GM18499 (cell line): ENCODE data around the gene FTO.

ENCODE experiments used
- ATAC-seq: cut with Tn5 transposase; IDR thresholded peaks from one replicate; pipeline ENCODE4 v1.9.1; 2021; ENCODE audit warnings: moderate number of reproducible peaks; ENCODE audit not compliant: insufficient read depth, unreplicated experiment

Gene FTO

DNA sequence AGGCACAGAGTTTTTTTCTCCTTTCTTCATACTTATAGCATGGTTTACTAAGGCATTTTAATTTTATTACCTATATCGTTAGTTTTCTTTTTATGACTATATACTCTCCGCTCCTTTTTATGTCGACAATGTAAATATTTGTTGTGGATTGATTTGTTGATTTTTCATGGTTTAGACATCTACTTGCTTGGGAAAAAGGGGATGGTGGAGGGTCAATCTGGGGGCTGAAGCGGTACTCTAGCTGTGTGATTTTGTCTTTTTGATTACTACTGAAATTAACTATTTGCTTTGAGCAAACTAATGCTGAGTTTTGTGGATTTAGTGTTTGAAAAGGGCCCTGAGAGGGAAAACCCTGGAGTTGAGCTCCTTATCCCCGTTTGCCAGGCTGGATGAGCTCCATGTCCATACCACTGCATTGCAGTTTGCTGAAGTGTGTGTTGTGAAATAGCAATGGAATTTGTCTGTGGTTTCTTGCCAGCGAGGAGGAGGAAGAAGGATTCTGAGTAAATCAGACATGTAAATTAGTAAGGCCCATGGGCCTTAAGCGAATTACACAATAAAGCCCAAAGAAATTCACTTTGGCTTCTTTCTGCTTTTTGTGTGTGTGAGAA, 72.0 kb downstream of the FTO start:
- ATAC-seq: no peak

DNA sequence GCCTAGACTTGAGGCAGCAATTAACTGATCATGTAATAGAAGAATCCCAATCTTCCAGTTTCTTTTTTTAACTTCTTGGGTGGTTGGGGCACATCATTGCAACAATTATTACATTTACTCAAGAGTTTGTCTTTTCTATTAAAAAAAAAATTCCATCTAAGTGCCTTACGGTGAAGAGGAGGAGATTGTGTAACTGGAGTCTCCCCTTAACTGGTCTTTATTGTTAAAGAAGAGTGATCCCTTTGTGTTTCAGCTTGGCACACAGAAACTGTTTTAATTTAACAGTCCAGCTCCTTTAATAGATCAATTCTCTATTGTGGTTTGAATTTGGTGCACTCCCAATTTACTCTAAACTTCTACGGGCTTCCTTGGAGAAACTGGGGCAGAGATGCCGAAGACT, 75.2 kb downstream of the FTO start:
- no peak for ATAC-seq

DNA sequence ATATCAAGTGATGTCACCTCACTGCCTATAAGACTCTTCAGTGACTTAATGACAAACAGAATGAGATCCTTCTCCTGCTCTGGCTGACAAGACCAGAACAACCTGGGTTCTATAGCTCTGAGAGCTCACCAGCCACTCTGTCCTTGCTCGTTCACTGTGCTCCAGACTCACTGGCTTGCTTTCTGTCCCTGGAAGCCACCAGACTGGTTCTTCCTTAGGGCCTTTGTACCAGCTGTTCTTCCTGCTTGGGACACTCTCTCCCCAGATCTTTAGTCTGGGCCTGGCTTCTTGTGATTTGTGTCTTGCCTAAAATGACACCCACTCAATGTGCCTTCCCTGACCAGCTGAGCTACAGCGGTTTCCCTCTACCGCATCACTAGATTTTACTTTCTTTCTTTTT, 76.1 kb downstream of the FTO start:
- ATAC-seq: no peak

DNA sequence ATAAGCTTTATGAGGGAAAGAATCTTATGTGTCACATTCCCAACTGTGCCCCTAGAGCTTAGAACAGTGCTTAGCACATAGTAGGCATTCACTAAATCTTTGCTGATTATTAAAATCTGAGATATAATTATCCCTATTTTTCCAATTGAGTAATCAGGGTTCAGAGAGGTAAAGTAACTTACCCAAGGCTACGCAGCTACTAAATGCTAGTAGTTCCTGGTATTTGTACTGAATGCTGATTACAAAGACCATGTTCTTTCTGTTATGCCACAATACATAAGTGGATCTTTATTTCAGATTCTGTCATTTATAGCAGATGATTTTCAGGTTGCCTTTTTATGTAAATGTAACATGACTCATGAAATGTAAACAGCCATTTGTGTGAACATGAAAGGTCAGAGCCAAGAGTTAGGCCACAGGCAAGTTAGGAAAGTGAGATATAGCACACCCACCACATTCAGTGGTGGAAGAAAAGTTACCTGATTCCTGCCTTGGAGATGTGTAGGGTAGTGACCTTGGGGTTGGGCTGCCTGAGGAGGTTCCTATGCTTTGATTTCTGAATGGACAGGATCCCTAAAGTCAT, 77.2 kb downstream of the FTO start:
- no peak for ATAC-seq

DNA sequence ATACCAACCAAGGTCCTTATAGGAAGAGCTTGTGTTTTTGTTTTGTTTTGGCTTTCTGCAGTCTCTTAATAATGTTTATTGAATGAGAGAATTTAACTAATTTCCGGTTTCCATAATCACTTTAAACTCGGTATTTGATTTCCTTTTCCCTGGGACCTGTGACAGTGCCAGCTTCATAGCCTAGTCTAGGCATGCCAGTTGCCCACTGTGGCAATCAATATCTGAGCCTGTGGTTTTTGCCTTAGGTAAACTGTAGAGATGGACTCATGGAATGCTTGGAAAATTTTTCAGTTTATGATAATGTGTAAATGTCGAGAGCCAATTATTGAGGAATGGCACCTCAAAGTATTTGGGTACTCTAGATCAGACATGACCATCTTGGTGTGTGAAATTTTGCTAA, 78.2 kb downstream of the FTO start:
- ATAC-seq: no peak

DNA sequence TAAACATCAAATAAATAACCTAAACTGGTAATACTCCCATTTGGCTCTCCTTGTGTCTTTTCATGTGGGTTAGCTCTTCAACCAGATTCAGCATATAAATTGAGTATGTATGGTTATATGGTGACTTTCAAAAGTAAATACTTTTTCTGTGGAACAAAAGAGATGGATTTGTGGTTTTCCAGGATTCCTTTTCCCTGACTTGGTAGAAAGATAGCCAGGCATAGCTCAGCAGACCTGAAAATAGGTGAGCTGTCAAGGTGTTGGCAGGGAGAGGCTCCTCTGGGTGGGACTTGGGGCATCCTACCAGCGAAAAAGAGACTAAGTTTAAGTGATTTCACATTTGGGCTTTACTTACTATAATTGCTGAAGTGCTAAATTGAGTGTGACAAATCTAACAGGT, 80.3 kb downstream of the FTO start:
- ATAC-seq: no peak

DNA sequence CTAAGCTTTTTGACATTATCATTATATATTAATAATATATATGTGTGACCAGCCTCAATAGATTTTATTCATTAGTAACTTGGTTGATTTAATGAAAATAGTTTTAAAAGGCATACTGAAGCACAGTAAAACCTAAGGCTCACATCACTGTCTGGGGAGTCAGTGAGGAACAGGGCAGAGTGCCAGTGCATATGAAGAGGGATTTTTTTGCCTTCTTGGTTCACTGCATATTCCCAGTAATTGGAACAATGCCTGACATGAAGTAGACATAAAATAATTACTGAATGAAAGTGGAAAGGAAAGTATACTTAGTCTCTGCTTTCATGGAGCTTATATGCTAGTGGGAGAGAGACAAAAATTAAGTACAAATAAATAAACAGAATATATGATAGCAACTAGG, 81.1 kb downstream of the FTO start:
- no peak for ATAC-seq

DNA sequence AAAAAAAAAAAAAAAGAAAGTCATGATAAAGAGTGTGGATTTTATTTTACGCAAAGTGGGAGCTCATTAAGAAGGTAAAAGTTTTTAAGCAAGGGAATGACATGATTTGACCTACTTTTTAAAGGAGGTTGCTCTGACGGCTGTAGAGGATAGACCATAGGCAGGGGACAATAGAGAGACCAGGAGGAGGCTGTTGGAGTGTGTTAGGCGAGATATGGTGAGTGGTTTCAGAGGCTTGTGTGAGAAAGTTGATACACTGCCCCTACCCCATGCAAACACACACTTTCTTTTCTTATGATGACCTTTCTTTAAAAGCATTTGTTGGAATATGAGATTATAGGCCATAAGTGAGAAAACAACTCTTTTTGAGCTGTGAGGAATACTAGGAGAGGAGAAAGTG, 82.0 kb downstream of the FTO start:
- no peak for ATAC-seq

DNA sequence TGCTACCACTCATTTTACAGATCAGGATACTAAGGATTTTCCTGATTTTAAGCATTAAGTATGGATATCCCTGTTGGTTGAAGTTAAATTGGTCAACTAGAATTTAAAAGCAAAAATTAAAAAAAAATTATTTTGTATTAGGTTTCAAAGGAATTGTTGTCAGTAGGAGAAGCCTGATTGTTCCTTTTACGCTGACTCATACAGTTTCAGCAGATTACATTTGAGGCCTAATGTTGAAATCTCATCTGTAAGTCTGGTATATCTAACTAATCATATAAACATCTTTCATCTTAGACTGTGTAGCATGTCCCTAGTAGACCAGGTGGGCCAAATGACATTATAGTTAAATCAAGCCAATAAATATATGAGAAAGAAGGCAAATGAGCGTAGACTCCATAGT, 83.5 kb downstream of the FTO start:
- no peak for ATAC-seq

DNA sequence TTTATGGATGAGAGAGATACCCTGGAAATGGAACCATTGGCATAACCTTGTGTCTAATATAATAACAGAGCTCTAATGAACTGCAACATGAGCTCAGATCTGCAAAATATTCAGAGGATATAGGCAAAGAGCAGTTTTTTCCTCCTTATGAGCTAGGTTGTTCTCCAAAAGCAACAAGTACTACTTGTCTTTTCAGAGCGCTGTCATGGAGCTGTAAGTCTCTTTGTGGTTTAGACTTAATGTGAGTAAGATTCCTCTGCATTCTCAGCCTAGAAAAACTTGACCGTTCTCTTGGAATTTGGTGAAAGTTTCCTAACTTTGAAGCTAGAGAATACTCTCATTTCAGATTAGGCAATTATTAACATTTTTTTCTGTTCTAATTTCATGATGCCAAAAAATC, 85.2 kb downstream of the FTO start:
- no peak for ATAC-seq

DNA sequence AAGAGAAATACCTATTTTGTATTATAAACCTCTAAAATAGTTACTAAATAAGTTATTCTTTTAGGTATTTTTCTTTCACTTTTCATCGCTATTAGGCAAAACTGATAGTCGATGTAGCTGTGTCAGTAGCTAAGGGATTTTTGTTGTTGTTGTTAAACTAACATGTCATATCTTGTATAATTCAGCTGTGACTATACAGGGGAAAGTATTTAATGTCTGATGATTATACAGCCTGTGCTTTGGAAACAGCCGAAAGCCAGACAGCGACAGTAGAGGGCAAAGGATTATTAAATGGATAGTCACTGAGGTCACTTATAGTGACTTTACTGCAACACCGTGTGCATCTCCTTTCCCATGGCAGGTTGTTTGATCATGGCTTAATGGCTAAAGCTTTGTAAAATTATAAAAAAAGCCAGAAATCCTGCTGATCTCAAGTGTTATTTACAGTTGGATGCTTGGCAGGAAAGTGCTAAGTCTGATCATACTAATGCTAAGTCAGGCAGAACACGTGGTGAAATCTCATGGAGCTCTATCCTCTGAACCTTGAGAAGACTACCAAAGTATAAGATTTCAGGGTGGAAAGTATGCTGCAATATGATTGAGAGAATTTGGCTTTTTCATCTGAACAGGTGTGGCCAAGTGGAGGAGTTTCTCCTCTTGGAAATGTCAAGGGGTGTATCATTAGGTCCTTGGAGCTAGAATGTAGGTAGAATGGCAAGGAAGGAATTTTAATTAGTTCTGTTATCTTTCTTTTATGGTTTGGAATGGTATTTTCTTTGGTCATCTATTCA, 88.4 kb downstream of the FTO start:
- no peak for ATAC-seq

DNA sequence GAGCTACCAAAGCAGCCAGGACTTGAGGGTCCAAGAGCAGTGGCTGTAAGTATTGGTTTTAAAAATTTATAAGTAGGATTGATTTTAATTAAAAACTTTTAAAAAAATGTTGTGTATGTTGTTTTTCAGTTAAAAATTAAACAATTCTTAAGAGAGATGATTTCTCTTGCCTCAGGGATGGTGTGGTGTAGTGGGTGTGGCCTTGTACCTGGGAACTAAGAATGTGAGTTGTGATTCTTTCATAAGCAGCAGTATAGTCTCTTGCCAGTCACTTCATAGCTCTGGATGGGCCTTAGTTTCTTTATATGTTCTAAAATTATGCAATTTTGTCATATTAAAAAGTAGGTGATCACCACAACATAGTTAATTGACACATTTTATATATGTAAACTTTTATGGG, 99.5 kb downstream of the FTO start:
- ATAC-seq: no peak

DNA sequence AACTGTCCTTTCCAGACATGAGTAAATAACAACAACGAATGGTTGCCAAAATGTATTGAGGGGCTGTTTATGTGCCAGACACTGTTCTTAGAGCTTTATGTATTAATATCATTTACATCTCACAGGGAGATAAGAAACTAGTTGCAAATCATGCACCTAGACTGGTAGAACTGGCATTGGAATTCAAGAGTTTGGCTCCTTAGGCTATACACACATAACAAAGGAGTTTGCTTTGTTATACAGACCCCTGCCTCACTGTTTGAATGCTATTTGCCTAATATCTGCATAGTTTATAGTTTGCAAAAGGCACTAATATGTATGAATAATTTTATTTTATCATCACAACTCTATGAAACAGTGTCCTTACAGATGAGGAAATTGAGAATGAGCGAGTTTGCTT, 100.0 kb downstream of the FTO start:
- ATAC-seq: no peak

DNA sequence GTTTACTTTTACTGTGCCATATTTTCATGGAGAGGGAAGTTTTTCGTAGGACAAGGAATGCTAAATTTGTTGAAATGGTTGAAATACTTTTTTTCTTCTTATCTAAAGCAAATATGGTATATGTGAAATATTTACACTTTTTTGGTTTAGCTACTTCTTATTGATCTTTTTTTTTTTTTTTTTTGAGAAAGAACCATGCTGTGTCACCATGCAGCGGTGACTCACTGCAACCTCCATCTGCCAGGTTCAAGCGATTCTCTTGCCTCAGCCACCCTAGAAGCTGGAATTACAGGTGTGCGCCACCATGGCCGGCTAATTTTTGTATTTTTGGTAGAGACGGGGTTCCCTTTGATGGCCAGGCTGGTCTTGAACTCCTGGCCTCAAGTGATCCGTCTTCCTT, 100.5 kb downstream of the FTO start:
- no peak for ATAC-seq

DNA sequence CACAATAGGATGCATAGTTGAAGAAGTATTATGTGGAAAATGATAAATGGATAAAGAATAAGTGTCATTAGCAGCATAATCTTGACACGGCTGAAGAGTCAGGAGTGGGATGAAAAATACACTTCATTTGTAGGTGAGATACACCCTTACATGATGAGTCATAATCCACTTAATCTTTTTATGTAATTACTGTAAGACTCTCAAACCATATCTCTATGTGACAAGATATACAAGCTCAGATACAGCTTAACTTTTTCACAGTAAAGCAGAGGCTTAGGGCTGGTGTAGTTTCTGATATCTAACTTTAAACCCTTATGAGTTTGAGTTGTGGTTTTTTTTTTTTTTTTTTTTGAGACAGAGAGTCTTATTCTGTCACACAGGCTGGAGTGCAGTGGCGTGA, 101.2 kb downstream of the FTO start:
- ATAC-seq: no peak

DNA sequence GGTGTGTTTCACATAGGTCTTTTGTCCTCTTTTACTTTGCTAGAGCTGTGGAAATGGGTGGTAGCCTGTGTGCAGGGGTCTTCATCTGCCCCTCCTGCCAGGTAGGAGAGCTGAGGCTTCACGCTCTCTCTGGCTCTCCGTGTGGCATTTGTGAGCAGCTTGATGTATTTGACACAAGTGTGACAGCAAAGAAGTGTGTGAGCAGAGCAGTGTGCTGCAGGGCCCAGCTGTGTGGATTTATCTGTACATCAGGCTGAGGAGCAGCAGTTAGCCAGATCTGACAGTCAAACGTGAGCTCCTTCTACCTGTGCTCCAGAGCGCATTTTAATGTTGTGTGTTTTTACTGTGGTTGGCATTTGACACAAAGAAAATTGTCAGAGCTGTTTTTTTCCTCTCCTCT, 101.8 kb downstream of the FTO start:
- ATAC-seq: no peak

DNA sequence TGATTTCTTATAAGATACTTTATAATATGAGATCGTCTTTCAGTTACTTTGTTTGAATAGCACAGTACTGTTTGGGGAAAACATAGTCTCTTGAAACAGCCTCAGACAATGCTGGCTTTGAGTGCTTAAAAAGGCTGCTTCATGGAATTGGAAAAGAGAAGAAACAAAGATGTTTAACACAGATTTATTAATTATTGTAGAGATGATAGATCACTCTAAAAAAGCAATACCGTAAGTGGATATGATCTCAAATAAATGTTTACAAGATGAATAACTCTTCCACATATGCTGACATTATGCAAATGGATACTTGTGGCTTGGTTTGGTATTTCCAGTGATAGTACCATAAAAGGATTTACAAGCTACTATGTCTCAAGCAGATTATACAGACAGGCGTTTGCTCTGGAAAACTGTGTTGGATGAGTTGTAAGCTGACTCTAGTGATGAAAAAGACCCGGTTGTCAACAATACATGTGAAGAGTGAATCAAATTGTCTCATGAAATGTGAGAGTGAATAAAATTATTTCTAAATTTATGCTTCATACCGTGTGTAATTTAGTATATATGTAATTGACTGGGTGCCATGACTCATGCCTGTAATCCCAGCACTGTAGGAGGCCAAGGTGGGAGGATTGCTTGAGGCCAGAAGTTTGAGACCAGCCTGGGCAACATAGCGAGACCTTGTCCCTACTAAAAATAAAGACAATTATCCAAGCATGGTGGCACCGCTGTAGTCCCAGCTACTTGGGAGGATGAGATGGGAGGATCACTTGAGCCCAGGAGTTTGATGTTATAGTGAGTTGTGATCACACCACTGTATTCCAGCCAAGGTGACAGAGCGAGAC, 105.4 kb downstream of the FTO start:
- no peak for ATAC-seq

DNA sequence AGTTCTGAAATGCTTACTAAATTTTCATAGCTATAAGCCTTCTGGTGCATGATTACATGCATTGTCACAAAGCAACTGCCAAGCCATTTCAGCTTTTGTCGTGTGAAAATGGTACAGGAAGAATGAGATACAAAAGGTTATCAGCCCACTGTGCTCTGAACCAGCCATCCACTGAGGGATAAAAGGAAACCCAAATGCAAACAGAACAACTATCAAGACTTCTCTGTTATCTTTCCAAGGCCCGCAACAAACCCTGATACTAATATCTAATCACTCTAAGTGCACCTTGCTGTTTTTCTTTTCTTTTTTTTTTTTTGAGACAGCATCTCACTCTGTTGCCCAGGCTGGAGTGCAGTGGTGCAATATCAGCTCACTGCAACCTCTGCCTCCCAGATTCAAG, 109.0 kb downstream of the FTO start:
- ATAC-seq: no peak

DNA sequence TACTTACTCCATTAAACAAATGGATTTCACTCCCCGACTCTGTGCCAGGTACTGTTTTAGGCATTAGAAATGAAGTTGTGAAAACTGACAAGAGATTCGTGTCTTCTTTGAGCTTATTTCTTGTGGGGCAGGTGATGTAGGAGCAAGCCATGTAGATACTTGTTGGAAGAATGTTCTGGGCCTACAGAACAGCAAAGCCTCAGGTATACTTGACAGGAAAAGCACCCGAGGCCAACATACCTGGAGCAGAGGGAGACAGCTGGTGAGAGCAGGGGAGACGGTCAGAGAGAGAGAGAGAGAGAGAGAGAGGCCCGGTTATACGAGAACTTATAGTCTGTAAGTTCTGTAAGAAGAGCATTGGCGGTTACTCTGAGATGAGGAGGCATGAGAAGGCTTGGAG, 110.8 kb downstream of the FTO start:
- no peak for ATAC-seq

DNA sequence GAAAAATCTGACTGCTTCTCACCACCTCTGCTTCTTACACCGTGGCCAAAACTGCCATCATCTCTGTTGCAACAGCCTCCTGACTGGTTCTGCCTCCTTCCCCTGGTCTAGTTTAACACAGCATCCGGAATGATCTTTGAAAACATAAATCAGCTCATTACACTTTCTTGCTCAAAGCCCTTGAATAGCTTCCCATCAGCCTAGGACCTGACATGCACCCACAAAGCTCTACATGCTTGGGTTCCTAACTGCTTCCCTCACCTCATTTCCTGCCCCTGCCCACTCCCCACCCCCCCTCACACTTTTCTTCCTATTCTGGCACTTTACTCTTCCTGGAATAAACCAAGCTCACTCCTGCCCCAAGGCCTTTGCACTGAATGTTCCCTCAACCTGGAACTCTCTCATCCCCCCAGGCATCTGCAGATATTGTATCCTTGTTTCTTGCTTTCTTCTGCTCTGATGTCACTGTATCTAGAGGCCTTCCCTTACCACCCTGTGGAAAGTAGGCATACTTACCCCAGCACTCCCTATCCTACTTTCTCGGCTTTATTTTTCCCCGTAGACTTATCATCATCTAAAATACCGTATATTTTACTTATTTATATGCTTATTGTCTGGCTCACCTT, 112.4 kb downstream of the FTO start:
- no peak for ATAC-seq
